Neural progenitor cell (in vitro differentiated cells): ENCODE data around the gene PITRM1.

Experiments used
- CTCF ChIP-seq: fragments of 200-600 bp; sonication (generic); IDR thresholded peaks from 2 replicates; pipeline ENCODE4 v1.5.1; 2017; ENCODE audit warnings: antibody characterized with exemption, mild to moderate bottlenecking
- EZH2 ChIP-seq: fragments of 200-600 bp; sonication (generic); IDR thresholded peaks from 2 replicates; pipeline ENCODE4 v1.6.1; 2017; ENCODE audit warnings: antibody characterized with exemption, mild to moderate bottlenecking, moderate library complexity

GRCh38 chr10:3159152-3159551 lies 13.4 kb downstream of the PITRM1 start:
- TF ChIP-seq CTCF (no peak), EZH2 (no peak)
